GM12875 (cell line): Measurements from ENCODE around the gene HOXC11.

Source experiments
- H3K4me3 ChIP-seq: one replicate; pipeline ENCODE4 v1.5.1; 2011; ENCODE audit warnings: low read depth, low read length, control low read depth
- CTCF ChIP-seq: IDR thresholded peaks from 2 replicates; pipeline ENCODE4 v1.5.1; 2011; ENCODE audit warnings: low read depth, mild to moderate bottlenecking, control low read depth, inconsistent platforms, low read length, moderate library complexity, borderline replicate concordance; ENCODE audit not compliant: insufficient read depth

HOXC11 gene

GRCh38 chr12:53961025-53961761, 11.7 kb upstream of the HOXC11 start:
- no peak overlapping the region for H3K4me3 ChIP-seq
- TF ChIP-seq CTCF = no peak

GRCh38 chr12:53963005-53963404, 9.9 kb upstream of the HOXC11 start:
- H3K4me3 ChIP-seq = no peak overlapping the region
- TF ChIP-seq CTCF = no peak

- TF ChIP-seq CTCF = no peak
- H3K4me3 ChIP-seq = no peak overlapping the region
Measured at GRCh38 chr12:53963434-53964314, 9.3 kb upstream of the HOXC11 start.

GRCh38 chr12:53964315-53964713, 8.6 kb upstream of the HOXC11 start:
- TF ChIP-seq CTCF = no peak
- no peak overlapping the region for H3K4me3 ChIP-seq

- no peak overlapping the region for H3K4me3 ChIP-seq
- no peak for TF ChIP-seq CTCF
Measured at GRCh38 chr12:53965281-53966084, 7.4 kb upstream of the HOXC11 start.

- no peak for TF ChIP-seq CTCF
Measured at GRCh38 chr12:53966085-53966384, 6.9 kb upstream of the HOXC11 start.

More at GRCh38 chr12:53966085-53966384, 6.9 kb upstream of the HOXC11 start:
- no peak overlapping the region for H3K4me3 ChIP-seq
